HK-2 (cell line): ENCODE measurements around the gene RHBG.
A peak's percentile ranks its signal among the peaks of the same experiment; 100 is the strongest.

Source experiments
- DNase-seq: peaks from one replicate; pipeline ENCODE4 v3.0.0-alpha.2; 2018; ENCODE audit not compliant: unreplicated experiment

Gene RHBG

GRCh38 chr1:156407344-156407743 lies 38.3 kb downstream of the RHBG start:
- no peak for DNase-seq

GRCh38 chr1:156407760-156408159 lies 38.7 kb downstream of the RHBG start:
- DNase-seq = no peak

GRCh38 chr1:156409439-156409838 lies 40.4 kb downstream of the RHBG start:
- DNase-seq = no peak

- no peak for DNase-seq
Measured at GRCh38 chr1:156410238-156410637, 41.2 kb downstream of the RHBG start.

- no peak for DNase-seq
Measured at GRCh38 chr1:156410740-156411139, 41.7 kb downstream of the RHBG start.

- DNase-seq = no peak
Measured at GRCh38 chr1:156412653-156413321, 43.8 kb downstream of the RHBG start.

- DNase-seq = no peak
Measured at GRCh38 chr1:156413391-156414246, 44.6 kb downstream of the RHBG start.

GRCh38 chr1:156414461-156415064 lies 45.6 kb downstream of the RHBG start:
- peak; percentile 19 for DNase-seq

- DNase-seq = no peak
Measured at GRCh38 chr1:156416993-156417392, 48.0 kb downstream of the RHBG start.

- DNase-seq = no peak
Measured at GRCh38 chr1:156417401-156418020, 48.5 kb downstream of the RHBG start.

GRCh38 chr1:156418416-156419070 lies 49.5 kb downstream of the RHBG start:
- DNase-seq = no peak

GRCh38 chr1:156419854-156420204 lies 50.8 kb downstream of the RHBG start:
- no peak for DNase-seq

GRCh38 chr1:156420205-156421061 lies 51.4 kb downstream of the RHBG start:
- no peak for DNase-seq

GRCh38 chr1:156421062-156421938 lies 52.3 kb downstream of the RHBG start:
- DNase-seq = no peak

GRCh38 chr1:156421939-156422601 lies 53.1 kb downstream of the RHBG start:
- no peak for DNase-seq

- DNase-seq = no peak
Measured at GRCh38 chr1:156422602-156423091, 53.6 kb downstream of the RHBG start.

GRCh38 chr1:156423422-156424352 lies 54.7 kb downstream of the RHBG start:
- no peak for DNase-seq

- no peak for DNase-seq
Measured at GRCh38 chr1:156424806-156425432, 55.9 kb downstream of the RHBG start.
